Measurements from ENCODE around the gene TMEM207.

The TMEM207 gene

DNA sequence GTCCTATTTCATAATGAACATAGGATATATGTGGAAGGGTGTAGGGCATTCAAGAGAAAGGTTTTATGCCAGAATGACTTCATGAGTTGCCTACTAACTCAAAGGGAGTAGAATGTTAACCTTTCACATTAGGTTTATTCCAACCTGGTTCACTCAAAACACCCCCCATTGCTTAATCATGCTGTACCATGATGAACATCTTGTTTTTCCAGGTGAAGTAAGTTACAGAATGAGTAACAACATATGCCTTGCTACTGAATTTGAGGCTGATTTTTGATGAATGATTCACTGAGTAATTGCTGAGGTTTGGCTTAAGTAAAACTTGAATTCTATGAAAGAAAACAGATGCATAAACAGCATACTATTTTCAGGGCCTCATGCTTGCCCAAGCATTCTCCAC lies 67.6 kb downstream of the TMEM207 start:
- DNase-seq = peak; percentile 2

GRCh38 chr3:190381441-190381840 lies 68.3 kb downstream of the TMEM207 start:
- DNase-seq = no peak

GRCh38 chr3:190380184-190380583 lies 69.5 kb downstream of the TMEM207 start:
- no peak for DNase-seq

Data from activated CD4-positive, alpha-beta T cell treated with anti-CD3 and anti-CD28 coated beads, Interleukin-2, Interleukin-6, amounts not matched to agents 100 ng/mL and 50 ng/mL, durations not matched to agents 16 hours and 8 hours (primary cell).